GM21367 (cell line): ENCODE data around the gene JHY.
"Not testable (repeated sequence)": the region's sequence is repeated elsewhere in the genome, so short reads cannot be mapped to it uniquely, and the experiment has no call there.

ENCODE experiments used
- ATAC-seq: cut with Tn5 transposase; IDR thresholded peaks from one replicate; pipeline ENCODE4 v1.9.1; 2021; ENCODE audit not compliant: unreplicated experiment

The JHY gene

DNA sequence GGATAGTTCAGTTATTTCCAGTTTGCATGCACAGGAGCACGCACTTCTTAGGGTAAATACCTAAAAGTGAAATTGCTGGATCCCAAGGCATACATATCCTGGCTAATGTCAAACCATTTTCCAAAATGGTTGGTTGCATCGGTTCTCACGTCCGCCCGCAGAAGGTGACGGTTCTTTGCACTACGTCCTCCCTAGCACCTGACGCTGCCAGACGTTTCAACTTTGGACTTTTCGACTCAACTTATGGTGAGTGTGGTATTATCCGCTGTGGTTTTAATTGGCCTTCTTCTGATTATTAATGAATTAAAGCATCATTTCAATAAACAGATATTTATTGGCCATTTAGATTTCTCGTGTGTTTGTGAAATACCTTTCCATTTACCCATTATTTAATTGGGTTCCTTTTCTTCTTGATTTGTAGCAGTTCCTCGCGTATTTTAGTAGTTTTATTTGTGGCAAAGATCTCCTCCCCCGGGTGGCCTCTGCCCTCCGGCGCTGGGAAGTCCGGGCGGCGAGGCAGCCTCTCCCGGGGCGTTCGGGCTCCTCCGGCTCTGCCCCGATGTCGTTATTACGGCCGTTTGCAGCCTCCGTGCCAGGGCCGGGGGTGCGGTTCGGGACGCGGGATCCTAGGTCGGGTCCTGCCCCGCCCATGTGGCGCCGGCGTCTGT is at the start of gene JHY:
Gene JHY, plus strand, starts transcription at position 571 of the 668 bp plus-strand sequence. CDS start 3,091 bp downstream, outside the sequence.
- ATAC-seq = no peak

GRCh38 chr11:122833846-122834464 is 48.6 kb upstream of the JHY start:
- no peak for ATAC-seq

DNA sequence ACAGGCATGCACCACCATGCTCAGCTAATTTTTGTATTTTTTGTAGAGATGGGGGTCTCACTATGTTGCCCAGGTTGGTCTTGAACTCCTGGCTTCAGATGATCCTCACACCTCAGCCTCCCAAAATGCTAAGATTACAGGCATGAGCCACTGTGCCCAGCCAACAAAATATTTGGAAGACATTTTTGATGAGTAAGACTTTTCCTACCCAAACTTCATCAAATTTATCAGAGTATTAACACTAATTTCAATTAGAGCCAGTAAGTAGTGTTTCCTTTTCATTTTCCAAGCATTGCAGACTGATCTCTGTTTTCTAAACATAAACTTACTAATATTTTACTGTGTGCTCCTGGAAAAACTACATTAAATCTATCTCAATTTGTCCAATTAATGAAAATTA is 45.6 kb upstream of the JHY start:
- no peak for ATAC-seq

- ATAC-seq = no peak
These were observed 44.8 kb upstream of the JHY start for GRCh38 chr11:122837528-122838346.

DNA sequence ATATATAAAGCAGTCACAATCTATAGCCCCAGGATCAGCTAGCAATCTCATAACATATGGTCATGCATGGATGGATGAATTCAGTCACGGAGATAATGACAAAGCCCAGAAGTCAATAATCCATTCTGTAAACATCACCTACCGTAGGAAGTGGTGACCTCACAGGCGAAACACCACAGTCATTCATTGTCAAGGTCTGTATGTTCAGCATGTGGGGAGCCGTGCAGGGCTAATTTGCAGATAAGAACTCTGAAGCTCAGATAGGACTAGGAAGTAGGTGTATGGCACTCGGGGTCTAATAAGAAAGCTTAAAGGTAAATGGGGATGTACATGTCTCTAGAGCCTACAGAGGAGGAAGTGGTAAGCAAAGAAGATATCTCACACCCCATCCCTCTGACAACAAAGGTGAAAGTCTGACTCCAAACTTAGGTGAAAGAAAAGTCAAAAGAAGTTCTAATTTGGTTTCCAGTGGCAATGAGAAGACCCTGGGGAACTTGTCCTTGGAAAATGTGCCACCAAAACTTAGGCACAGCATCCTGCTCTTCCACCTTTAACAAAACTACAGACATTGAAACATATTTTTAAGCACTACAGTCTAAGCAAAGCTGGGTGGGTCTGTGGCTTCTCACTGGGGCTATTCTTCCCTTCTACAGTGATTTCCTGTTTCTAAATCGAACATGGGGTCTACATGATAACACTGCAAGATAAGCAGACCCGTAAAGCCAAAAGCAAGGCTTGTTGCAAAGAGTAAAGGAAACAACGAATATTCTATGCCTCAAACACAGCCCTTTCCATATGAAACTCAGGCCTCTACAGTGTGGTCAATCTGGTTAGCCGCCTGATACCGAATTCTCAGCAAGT is 39.0 kb upstream of the JHY start:
- ATAC-seq = peak; percentile 69

GRCh38 chr11:122847466-122847865 is 35.1 kb upstream of the JHY start:
- ATAC-seq = no peak

- no peak for ATAC-seq
These were observed 34.4 kb upstream of the JHY start for GRCh38 chr11:122848186-122848585.

DNA sequence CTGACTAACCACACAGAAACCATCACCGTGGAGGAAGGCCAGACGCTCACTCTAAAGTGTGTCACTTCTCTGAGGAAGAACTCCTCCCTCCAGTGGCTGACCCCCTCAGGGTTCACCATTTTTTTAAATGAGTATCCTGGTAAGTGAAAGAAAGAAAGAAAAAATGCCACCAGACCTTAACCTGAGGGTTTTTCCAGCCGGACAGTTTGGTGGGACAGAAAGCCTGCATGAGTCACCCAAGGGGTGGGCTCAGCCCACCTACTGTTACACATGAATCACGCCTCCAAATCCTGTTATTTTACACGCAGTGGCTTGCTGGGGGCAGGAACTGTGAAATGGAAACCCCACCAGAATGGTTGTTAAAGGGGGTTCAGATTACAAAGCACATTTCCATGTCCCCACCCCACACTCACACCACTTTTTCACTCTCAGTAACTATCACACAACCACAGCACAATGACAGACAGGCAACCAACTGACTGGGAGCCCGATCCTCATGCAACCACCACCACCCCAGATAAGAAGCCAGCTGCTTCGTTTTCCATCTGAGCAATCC is 32.4 kb upstream of the JHY start:
- no peak for ATAC-seq

GRCh38 chr11:122851366-122851966 is 31.1 kb upstream of the JHY start:
- no peak for ATAC-seq

GRCh38 chr11:122852074-122852795 is 30.3 kb upstream of the JHY start:
- ATAC-seq = no peak

DNA sequence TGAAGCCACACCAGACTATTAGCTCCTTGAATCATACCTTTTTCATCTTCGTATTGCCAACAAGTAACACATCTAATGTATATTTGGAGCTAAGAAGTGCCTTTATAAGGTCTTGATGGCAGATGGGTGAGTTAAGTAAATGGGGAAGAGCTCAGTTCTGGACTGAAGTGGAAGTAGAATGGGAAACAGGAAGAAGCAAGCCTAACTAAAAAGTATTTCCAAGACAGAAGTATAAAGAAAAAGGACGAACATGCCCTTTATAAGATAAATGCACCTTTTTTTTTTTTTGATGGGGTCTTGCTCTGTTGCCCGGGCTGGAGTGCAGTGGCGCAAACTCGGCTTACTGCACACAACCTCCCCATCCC is 29.8 kb upstream of the JHY start:
- ATAC-seq = no peak

DNA sequence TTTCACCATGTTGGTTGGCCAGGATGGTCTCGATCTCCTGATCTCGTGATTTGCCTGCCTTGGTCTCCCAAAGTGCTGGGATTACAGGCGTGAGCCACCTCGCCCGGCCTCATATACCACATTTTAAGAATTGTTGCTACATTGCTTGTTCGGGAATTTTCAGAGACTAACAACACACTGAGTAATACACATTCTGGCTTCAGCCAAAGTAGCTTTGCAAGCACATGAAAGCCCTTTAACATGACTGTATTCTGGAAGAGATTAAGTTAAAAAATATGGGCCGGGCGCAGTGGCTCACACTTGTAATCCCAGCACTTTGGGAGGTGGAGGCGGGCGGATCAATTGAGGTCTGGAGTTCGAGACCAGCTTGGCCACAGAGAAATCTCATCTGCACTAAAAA is 29.3 kb upstream of the JHY start:
- ATAC-seq = no peak

DNA sequence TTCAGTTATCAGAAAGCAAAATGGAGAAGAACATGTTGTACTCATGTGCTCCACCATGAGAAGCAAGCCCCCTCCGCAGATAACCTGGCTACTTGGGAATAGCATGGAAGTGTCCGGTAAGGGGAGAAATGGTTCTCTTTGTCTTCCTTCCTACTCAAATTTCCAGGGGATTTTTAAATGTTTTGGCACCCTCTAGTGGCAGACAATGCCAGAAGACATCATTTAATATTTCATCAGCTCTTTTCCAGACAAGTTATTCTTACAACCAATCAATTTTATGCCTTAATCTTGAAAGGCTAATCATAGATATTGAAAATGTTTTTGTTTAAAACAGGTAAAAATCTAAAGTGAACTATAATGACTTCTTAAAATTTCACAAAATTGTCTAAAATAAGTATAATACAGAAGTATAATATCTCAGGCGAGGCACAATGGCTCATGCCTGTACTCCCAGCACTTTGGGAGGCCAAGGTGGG is 28.6 kb upstream of the JHY start:
- ATAC-seq = no peak

DNA sequence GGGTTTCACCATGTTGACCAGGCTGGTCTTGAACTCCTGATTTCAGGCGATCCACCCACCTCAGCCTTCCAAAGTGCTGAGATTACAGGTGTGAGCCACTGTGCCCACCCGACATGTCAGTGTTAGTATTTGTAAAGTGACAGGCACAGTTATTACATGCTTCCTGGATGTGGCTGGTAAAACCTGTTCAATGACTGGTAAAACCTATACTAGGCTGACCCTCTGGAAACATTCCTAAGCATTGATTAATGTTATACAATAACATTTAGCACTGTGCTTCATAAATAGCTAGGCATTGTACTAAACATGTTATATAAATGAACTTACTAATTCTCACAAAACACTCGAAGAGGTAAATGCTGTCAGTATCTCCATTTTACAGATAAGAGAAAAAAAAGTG is 20.9 kb upstream of the JHY start:
- no peak for ATAC-seq

- no peak for ATAC-seq
These were observed 20.5 kb upstream of the JHY start for GRCh38 chr11:122862091-122862490.

- ATAC-seq = not testable (repeated sequence)
These were observed 19.4 kb upstream of the JHY start for GRCh38 chr11:122863154-122863553.

GRCh38 chr11:122863704-122864326 is 18.7 kb upstream of the JHY start:
- no peak for ATAC-seq

DNA sequence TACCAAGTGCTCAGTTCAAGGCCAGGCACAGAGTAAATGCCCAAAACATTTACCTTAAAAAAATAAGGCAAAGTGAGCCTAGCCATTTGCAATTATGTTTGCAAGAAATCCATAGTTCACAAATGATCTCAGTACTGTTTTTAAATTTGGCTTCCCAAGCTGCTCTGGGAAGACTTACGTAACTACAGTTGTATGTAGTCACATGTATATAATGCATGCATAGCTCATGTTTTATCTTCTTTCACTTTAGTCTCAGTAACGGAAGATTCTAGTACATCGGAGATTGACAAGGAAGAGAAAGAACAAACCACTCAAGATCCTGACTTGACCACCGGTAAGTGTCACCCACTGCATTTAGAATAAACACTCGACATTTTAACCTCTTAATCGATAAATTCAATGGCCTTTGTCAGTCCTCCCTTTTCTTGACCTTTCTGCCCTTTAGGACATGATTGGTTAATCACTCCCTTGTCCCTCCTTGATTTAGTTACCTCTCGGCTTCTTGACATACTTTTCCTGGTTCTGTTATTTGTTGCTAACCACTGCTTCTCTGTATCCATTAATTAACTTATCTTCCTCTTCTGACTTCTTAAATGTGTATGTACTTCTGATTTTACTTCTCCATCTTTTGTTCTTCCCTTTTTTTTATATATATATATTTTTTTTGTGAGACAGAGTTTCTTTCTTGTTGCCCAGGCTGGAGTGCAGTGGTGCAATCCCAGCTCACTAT is 18.0 kb upstream of the JHY start:
- no peak for ATAC-seq

- no peak for ATAC-seq
These were observed 12.9 kb upstream of the JHY start for GRCh38 chr11:122869622-122870021.
